Activated naive CD4-positive, alpha-beta T cell treated with anti-CD3 and anti-CD28 coated beads for 36 hours (primary cell): ENCODE data around the gene U2AF1L4. TPM values are rescaled to one million over a fixed set of nuclear protein-coding genes. Genes with fewer than 3 reads are reported as not detected.
"Not testable (repeated sequence)": the region's sequence is repeated elsewhere in the genome, so short reads cannot be mapped to it uniquely, and the experiment has no call there.

Experiments used
- CTCF ChIA-PET: fragments of 350-600 bp; sonication (Branson Sonifier 250); formaldehyde crosslinking; loops from one replicate; lab custom pipeline; 2021; ENCODE audit warnings: antibody characterized with exemption; lab: Charles Lee
- DNase-seq: peaks from one replicate; pipeline ENCODE4 v3.0.0-alpha.2; 2020
- H3K27ac Mint-ChIP-seq: one replicate; pipeline ENCODE4 v1.8.0; 2021; ENCODE audit warnings: mild to moderate bottlenecking, mixed read lengths
- H3K27me3 Mint-ChIP-seq: one replicate; pipeline ENCODE4 v1.8.0; 2021; ENCODE audit warnings: low read depth, mixed read lengths
- H3K36me3 Mint-ChIP-seq: one replicate; pipeline ENCODE4 v1.8.0; 2021; ENCODE audit warnings: low read depth, mixed read lengths
- H3K4me1 Mint-ChIP-seq: one replicate; pipeline ENCODE4 v1.8.0; 2021; ENCODE audit warnings: low read depth, mixed read lengths
- H3K4me3 Mint-ChIP-seq: one replicate; pipeline ENCODE4 v1.8.0; 2021; ENCODE audit warnings: mild to moderate bottlenecking, moderate library complexity, mixed read lengths
- H3K9me3 Mint-ChIP-seq: one replicate; pipeline ENCODE4 v1.8.0; 2021; ENCODE audit warnings: mixed read lengths
- intact Hi-C: fragments of 100-400 bp; cut with micrococcal nuclease; formaldehyde crosslinking; loops from one replicate; pipeline ENCODE4 v1.15.1; 2023
- total RNA-seq, 2 experiments: library from RNA; stranded (reverse); gene quantifications; one replicate each; pipeline ENCODE4 v1.2.3, GENCODE V29; 2021

Gene U2AF1L4
- total RNA-seq, 2 experiments from 2014 or later: 41.8 to 44.2 TPM

DNA sequence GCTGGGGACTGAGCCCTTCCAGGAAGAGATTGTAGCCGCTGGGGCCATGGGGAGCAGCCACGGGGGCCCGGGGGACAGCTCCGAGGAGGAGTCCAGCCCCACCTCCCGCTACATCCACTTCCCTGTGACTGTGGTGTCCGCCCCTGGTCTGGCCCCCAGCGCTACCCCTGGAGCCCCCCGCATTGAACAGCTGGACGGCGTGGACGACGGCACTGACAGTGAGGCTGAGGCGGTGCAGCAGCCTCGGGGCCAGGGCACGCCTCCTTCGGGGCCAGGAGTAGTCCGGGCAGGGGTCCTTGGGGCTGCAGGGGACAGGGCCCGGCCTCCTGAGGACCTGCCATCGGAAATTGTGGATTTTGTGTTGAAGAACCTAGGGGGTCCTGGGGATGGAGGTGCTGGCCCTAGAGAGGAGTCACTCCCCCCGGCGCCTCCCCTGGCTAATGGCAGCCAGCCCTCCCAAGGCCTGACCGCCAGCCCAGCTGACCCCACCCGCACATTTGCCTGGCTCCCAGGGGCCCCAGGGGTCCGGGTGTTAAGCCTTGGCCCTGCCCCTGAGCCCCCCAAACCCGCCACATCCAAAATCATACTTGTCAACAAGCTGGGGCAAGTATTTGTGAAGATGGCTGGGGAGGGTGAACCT, 12.6 kb downstream of the U2AF1L4 start:
- Mint-ChIP-seq H3K27me3 (no peaks in the 10 kb centered on the region), H3K27ac (no peak overlapping the region), H3K4me1 (peaks cover 10% of the 10 kb centered on the region), H3K36me3 (peaks cover 49% of the 10 kb centered on the region), H3K9me3 (no peaks in the 10 kb centered on the region), H3K4me3 (no peak overlapping the region)
- intact Hi-C loops: no loop called here
- DNase-seq: no peak
- CTCF ChIA-PET: interaction anchor here (1.2 kb wide), 1 partner anchor 8 kb away, joined by 4 read pairs; no protein-coding TSS in a partner anchor

DNA sequence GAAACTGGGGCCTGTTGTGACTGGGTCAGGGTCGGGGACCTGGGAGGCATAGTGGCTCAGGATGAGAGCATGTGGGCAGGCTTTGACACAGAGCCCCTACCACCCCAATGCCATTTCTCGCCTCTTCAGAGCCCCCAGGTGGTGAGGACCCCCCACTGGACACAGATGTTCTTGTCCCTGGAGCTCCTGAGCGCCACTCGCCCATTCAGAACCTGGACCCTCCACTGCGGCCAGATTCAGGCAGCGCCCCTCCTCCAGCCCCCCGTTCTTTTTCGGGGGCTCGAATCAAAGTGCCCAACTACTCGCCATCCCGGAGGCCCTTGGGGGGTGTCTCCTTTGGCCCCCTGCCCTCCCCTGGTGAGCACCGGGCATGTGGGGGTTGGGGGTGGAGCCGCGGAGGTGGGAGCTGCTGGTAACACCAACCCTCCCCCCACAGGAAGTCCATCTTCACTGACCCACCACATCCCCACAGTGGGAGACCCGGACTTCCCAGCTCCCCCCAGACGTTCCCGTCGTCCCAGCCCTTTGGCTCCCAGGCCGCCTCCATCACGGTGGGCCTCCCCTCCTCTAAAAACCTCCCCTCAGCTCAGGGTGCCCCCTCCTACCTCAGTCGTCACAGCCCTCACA, 13.3 kb downstream of the U2AF1L4 start:
- CTCF ChIA-PET: interaction anchor here (1.2 kb wide), 1 partner anchor 9 kb away, joined by 4 read pairs; no protein-coding TSS in a partner anchor
- H3K9me3 Mint-ChIP-seq: no peaks in the 10 kb centered on the region

DNA sequence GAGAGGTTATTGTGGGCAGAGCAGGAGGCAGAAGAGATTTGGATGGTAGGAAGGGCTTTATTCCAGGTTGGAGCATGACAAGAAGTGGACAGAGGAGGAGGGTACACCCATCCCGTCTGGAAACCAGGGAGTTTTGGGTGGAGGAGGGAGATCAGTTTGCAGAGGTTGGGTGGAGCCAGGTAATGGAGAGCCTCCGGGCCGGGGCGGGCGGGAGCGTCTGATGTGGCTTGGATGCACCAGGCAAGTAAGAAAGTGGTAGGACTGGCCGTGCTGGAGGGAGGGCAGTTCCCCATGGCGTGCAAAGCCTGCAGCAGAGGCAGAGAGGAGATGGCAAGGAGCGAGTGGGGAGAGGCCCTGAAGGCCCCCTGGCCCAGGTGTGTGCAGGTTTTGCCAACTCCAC, 13.9 kb downstream of the U2AF1L4 start:
- Mint-ChIP-seq H3K4me1 (peaks cover 3% of the 10 kb centered on the region), H3K9me3 (no peaks in the 10 kb centered on the region), H3K36me3 (peaks cover 48% of the 10 kb centered on the region), H3K27me3 (no peaks in the 10 kb centered on the region), H3K27ac (peak overlapping the region; percentile 30), H3K4me3 (no peak overlapping the region)
- CTCF ChIA-PET: interaction anchor here (1.2 kb wide), 1 partner anchor 9 kb away, joined by 4 read pairs; no protein-coding TSS in a partner anchor
- intact Hi-C loops: no loop called here
- no peak for DNase-seq

More for the DNA sequence above, 13.3 kb downstream of the U2AF1L4 start:
- Mint-ChIP-seq H3K4me1 (peaks cover 7% of the 10 kb centered on the region), H3K27ac (no peak overlapping the region), H3K36me3 (peaks cover 47% of the 10 kb centered on the region), H3K4me3 (no peak overlapping the region), H3K27me3 (no peaks in the 10 kb centered on the region)
- DNase-seq: no peak
- intact Hi-C loops: no loop called here

DNA sequence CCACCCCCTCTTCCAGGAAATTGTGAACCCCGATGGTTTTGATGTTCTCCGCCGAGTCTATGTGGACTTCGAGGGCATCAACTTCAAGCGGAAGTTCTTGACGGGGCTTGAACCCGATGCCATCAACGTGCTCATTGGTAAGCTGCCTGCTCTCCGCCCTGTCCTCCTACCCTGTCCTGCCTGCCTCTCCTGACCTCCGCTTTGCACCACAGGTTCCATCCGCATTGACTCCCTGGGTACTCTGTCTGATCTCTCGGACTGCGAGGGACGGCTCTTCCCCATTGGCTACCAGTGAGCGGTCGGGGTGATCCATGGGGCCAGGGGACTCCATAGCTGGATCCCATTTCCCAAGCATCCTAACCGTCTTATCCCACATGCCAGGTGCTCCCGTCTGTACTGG, 14.9 kb downstream of the U2AF1L4 start:
- DNase-seq: no peak
- CTCF ChIA-PET: interaction anchor here (1.5 kb wide), 1 partner anchor 10 kb away, joined by 3 read pairs; no protein-coding TSS in a partner anchor
- H3K4me3 Mint-ChIP-seq: no peak overlapping the region
- peaks cover 54% of the 10 kb centered on the region for H3K36me3 Mint-ChIP-seq
- H3K27ac Mint-ChIP-seq: no peak overlapping the region
- H3K27me3 Mint-ChIP-seq: no peaks in the 10 kb centered on the region
- intact Hi-C loops: no loop called here
- H3K4me1 Mint-ChIP-seq: peaks cover 2% of the 10 kb centered on the region
- no peaks in the 10 kb centered on the region for H3K9me3 Mint-ChIP-seq

DNA sequence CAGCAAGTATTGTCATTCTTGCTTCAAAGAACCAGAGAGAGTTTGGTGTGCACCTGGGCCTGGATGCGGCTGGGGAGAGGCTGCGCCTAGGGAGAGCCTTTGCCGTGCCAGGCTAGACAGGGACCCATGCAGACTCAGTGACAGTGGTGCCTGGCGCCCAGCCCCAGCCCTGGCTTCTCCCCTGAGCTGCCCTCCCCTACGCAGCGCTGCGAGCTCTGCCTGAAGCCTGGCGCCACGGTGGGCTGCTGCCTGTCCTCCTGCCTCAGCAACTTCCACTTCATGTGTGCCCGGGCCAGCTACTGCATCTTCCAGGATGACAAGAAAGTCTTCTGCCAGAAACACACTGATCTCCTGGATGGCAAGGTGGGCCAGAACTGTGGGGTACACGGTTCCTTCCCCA, 15.5 kb downstream of the U2AF1L4 start:
- Mint-ChIP-seq H3K4me1 (peaks cover under 1% of the 10 kb centered on the region), H3K36me3 (peaks cover 56% of the 10 kb centered on the region), H3K4me3 (no peak overlapping the region), H3K9me3 (no peaks in the 10 kb centered on the region), H3K27me3 (no peaks in the 10 kb centered on the region), H3K27ac (no peak overlapping the region)
- intact Hi-C loops: no loop called here
- no peak for DNase-seq
- CTCF ChIA-PET: interaction anchor here (1.5 kb wide), 1 partner anchor 11 kb away, joined by 3 read pairs; no protein-coding TSS in a partner anchor

DNA sequence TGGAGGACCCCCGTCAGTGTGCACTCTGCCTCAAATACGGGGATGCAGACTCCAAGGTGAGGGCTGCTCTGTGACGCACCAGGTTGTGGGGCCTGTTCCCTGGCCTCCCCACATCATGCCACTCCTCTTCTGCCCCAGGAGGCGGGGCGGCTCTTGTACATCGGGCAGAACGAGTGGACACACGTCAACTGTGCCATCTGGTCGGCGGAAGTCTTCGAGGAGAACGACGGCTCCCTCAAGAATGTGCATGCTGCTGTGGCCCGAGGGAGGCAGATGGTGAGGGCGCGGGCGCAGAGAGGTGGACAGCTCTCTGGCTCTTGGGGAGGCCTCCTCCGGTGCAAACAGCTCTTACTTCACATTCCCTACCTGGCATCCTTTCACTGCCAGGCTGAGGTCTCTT, 16.2 kb downstream of the U2AF1L4 start:
- intact Hi-C loops: no loop called here
- no peaks in the 10 kb centered on the region for H3K4me1 Mint-ChIP-seq
- no peak for DNase-seq
- H3K27ac Mint-ChIP-seq: no peak overlapping the region
- H3K27me3 Mint-ChIP-seq: no peaks in the 10 kb centered on the region
- CTCF ChIA-PET: interaction anchor here (1.5 kb wide), 1 partner anchor 11 kb away, joined by 3 read pairs; no protein-coding TSS in a partner anchor
- peaks cover 54% of the 10 kb centered on the region for H3K36me3 Mint-ChIP-seq
- H3K9me3 Mint-ChIP-seq: no peaks in the 10 kb centered on the region
- H3K4me3 Mint-ChIP-seq: no peak overlapping the region

DNA sequence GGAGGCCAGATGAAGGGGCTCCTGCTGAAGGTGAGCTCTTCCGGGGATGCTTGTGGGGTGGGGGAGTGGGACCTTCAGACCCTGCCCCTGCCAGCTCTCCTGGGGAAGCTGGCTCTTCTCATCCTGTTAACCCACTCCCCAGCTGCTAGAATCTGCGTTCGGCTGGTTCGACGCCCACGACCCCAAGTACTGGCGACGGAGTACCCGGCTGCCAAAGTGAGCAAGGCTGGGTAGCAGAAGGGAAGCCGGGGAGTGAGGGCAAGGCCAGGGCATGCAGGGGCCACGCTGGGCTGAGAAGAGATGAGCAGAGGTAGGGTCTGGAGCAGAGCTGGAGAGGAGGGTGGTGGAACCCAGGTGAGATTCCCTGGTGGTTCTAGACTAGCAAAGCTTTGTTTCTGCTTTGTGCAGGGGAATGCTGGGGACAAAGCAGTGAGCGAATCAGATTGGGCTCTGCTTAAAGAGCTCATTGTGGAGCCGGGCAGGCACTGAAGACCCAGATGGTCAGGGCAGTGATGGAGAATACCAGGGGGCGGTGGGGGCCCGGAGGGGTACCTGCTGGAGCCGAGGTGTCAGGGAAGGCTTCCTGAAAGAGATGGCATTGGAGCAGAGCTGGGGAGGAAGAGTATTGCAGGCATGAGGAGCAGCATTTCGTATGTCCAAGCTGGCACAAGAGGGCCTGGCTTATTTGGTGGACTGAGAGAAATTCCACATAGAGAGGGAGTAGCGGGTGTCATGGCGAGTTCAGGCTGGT, 17.1 kb downstream of the U2AF1L4 start:
- no peaks in the 10 kb centered on the region for H3K9me3 Mint-ChIP-seq

DNA sequence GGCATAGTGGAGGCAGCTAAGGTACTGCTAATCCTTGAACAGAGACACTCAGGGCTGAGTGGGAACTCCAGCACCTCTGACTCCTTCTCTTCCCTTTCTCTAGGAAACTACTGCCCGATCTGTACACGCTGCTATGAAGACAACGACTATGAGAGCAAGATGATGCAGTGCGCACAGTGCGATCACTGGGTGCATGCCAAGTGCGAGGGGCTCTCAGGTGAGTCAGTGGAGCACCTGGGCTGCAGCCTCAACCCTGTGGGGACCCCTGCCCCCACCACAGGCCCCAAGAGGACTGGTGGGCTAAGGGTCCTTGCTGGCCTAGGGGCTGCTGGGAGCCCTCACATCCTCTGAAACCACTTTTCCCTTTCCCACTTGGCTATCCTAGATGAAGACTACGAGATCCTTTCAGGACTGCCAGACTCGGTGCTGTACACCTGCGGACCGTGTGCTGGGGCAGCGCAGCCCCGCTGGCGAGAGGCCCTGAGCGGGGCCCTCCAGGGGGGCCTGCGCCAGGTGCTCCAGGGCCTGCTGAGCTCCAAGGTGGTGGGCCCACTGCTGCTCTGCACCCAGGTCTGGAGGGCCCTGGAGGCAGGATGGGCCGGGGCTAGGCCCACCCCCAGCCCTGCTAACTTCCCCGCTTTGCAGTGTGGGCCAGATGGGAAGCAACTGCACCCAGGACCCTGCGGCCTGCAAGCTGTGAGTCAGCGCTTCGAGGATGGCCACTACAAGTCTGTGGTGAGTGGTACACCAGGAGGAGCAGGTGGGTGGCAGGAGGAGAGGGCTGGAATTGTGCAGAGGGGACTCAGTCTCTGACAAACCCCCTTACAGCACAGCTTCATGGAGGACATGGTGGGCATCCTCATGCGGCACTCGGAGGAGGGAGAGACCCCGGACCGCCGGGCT, 17.9 kb downstream of the U2AF1L4 start:
- CTCF ChIA-PET: interaction anchor here (0.7 kb wide), 1 partner anchor 566 kb away, joined by 3 read pairs; no protein-coding TSS in a partner anchor
- intact Hi-C loops: no loop called here
- Mint-ChIP-seq H3K9me3 (no peaks in the 10 kb centered on the region), H3K4me1 (no peaks in the 10 kb centered on the region), H3K36me3 (peaks cover 57% of the 10 kb centered on the region), H3K27ac (no peak overlapping the region), H3K27me3 (no peaks in the 10 kb centered on the region), H3K4me3 (no peak overlapping the region)
- no peak for DNase-seq

More for the DNA sequence above, 17.1 kb downstream of the U2AF1L4 start:
- no peak for DNase-seq
- intact Hi-C loops: no loop called here
- Mint-ChIP-seq H3K4me1 (no peaks in the 10 kb centered on the region), H3K36me3 (peaks cover 56% of the 10 kb centered on the region), H3K27ac (no peak overlapping the region), H3K4me3 (no peak overlapping the region), H3K27me3 (no peaks in the 10 kb centered on the region)
- CTCF ChIA-PET: no interaction called here

DNA sequence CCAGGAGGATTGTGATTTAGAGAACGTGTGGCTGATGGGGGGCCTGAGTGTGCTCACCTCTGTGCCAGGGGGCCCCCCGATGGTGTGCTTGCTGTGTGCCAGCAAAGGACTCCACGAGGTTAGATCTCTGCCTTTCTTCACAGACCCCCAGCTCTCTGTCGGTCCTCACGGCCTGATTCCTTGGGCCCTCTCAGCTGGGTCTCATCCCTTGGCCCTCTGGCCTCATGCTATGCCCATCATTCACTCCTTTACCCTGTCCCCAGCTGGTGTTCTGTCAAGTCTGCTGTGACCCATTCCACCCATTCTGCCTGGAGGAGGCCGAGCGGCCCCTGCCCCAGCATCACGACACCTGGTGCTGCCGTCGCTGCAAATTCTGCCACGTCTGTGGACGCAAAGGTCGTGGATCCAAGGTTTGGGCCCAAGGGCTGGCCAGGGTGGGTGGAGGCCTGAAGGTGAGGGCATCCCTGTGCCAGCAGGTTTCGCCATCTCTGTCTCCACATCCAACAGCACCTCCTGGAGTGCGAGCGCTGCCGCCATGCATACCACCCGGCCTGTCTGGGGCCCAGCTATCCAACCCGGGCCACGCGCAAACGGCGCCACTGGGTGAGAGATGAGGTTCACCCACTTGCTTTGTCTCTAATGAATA, 19.9 kb downstream of the U2AF1L4 start:
- Mint-ChIP-seq H3K9me3 (no peaks in the 10 kb centered on the region), H3K4me3 (no peak overlapping the region), H3K27me3 (no peaks in the 10 kb centered on the region), H3K4me1 (peaks cover 6% of the 10 kb centered on the region), H3K36me3 (peaks cover 62% of the 10 kb centered on the region), H3K27ac (no peak overlapping the region)
- CTCF ChIA-PET: no interaction called here
- intact Hi-C loops: no loop called here
- DNase-seq: no peak

DNA sequence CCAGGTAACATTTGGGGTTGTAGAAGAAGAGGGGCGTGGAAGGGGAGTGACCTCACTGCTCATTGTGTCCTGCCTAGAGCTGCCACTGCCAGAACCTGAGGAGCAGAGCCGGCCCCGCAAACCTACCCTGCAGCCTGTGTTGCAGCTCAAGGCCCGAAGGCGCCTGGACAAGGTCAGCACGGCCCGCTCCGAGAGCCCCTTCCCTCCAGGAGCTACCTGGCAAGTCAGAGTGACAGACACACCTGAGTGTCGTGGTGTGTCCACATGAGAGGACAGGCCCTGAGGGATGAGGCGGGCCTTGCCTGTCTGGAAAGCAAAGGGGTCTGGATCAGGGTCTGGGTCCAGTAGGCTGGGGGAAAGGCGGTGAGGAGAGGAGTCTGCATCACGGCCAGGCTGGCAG, 20.7 kb downstream of the U2AF1L4 start:
- Mint-ChIP-seq H3K27me3 (no peaks in the 10 kb centered on the region), H3K4me1 (peaks cover 10% of the 10 kb centered on the region), H3K36me3 (peaks cover 57% of the 10 kb centered on the region), H3K4me3 (no peak overlapping the region), H3K9me3 (no peaks in the 10 kb centered on the region), H3K27ac (no peak overlapping the region)
- intact Hi-C loops: no loop called here
- DNase-seq: no peak
- CTCF ChIA-PET: no interaction called here

DNA sequence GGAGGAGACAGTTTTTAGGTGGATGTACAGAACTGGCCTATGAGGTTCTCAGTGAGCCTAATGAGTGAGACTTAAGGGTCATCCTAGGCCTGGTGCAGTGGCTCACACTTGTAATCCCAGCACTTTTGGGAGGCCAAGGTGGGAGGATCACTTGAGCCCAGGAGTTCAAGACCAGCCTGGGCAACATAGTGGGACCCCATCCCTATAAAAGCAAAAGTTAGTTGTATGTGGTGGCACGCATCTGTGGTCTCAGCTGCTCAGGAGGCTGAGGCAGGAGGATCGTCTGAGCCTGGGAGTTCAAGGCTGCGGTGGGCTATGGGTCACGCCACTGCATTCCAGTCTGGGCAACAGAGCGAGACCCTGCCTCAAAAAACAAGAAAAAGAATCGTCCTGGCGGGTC, 21.1 kb downstream of the U2AF1L4 start:
- H3K27ac Mint-ChIP-seq, H3K27me3 Mint-ChIP-seq, intact Hi-C loops, H3K4me3 Mint-ChIP-seq, H3K9me3 Mint-ChIP-seq, DNase-seq, CTCF ChIA-PET: not testable (repeated sequence)
- Mint-ChIP-seq H3K36me3 (peaks cover 57% of the 10 kb centered on the region), H3K4me1 (peaks cover 15% of the 10 kb centered on the region)
